HG02571 (cell line): ENCODE measurements around the gene AFF1.
A peak's percentile ranks its signal among the peaks of the same experiment; 100 is the strongest.

Source experiments
- ATAC-seq: cut with Tn5 transposase; IDR thresholded peaks from one replicate; pipeline ENCODE4 v1.9.1; 2021; ENCODE audit warnings: mild to moderate bottlenecking, moderate library complexity; ENCODE audit not compliant: unreplicated experiment

The AFF1 gene

GRCh38 chr4:86921608-86922252, 13.1 kb upstream of the AFF1 start:
- ATAC-seq = no peak

GRCh38 chr4:86924811-86925210, 10.0 kb upstream of the AFF1 start:
- no peak for ATAC-seq

GRCh38 chr4:86926435-86927086, 8.2 kb upstream of the AFF1 start:
- ATAC-seq = no peak

GRCh38 chr4:86927843-86928395, 6.9 kb upstream of the AFF1 start:
- ATAC-seq = no peak

- ATAC-seq = no peak
These were observed 6.2 kb upstream of the AFF1 start for GRCh38 chr4:86928400-86929255.

GRCh38 chr4:86934147-86934770, 552 bp upstream of the AFF1 start:
- no peak for ATAC-seq

GRCh38 chr4:86935566-86935852, 698 bp downstream of the AFF1 start:
- no peak for ATAC-seq

GRCh38 chr4:86935853-86936733, 1.3 kb downstream of the AFF1 start:
- ATAC-seq = peak; percentile 32

GRCh38 chr4:86938771-86939520, 4.1 kb downstream of the AFF1 start:
- ATAC-seq = no peak

- ATAC-seq = peak; percentile 64
These were observed 5.1 kb downstream of the AFF1 start for GRCh38 chr4:86939729-86940575.

- ATAC-seq = no peak
These were observed 6.2 kb downstream of the AFF1 start for GRCh38 chr4:86940920-86941460.

GRCh38 chr4:86942185-86942666, 7.4 kb downstream of the AFF1 start:
- ATAC-seq = no peak

GRCh38 chr4:86944964-86945781, 10.4 kb downstream of the AFF1 start:
- ATAC-seq = no peak

- ATAC-seq = no peak
These were observed 12.2 kb downstream of the AFF1 start for GRCh38 chr4:86946868-86947500.

GRCh38 chr4:86947501-86948120, 12.8 kb downstream of the AFF1 start:
- ATAC-seq = no peak

- ATAC-seq = no peak
These were observed 13.5 kb downstream of the AFF1 start for GRCh38 chr4:86948276-86948675.
